Hepatocyte (in vitro differentiated cells): ENCODE data around the gene MSANTD3. TPM values are rescaled to one million over a fixed set of nuclear protein-coding genes. Genes with fewer than 3 reads are reported as not detected.

ENCODE experiments used
- DNase-seq: peaks from one replicate; pipeline ENCODE4 v3.0.0-alpha.2; 2016; ENCODE audit warnings: low spot score
- H2AFZ ChIP-seq: fragments of 200-600 bp; sonication (generic); 2 replicates; pipeline ENCODE4 v1.6.0; 2016; ENCODE audit warnings: antibody characterized with exemption, mild to moderate bottlenecking
- H3K27ac ChIP-seq: fragments of 200-600 bp; sonication (generic); 2 replicates; pipeline ENCODE4 v1.5.1; 2016; ENCODE audit warnings: mild to moderate bottlenecking
- H3K27me3 ChIP-seq: fragments of 200-600 bp; sonication (generic); 2 replicates; pipeline ENCODE4 v1.6.1; 2016
- H3K36me3 ChIP-seq: fragments of 200-600 bp; sonication (generic); replicated peaks from 2 replicates; pipeline ENCODE4 v1.5.1; 2016; ENCODE audit warnings: low read depth; ENCODE audit not compliant: insufficient read depth
- H3K4me1 ChIP-seq: fragments of 200-600 bp; sonication (generic); 2 replicates; pipeline ENCODE4 v1.5.1; 2016; ENCODE audit warnings: mild to moderate bottlenecking, moderate library complexity; ENCODE audit not compliant: insufficient read depth
- H3K4me2 ChIP-seq: fragments of 200-600 bp; sonication (generic); 2 replicates; pipeline ENCODE4 v1.6.0; 2016
- H3K4me3 ChIP-seq: fragments of 200-600 bp; sonication (generic); 2 replicates; pipeline ENCODE4 v1.5.1; 2016; ENCODE audit warnings: mild to moderate bottlenecking
- H3K79me2 ChIP-seq: fragments of 200-600 bp; sonication (generic); 2 replicates; pipeline ENCODE4 v1.6.0; 2017; ENCODE audit warnings: mild to moderate bottlenecking
- H3K9me2 ChIP-seq: fragments of 200-600 bp; sonication (generic); replicated peaks from 2 replicates; pipeline ENCODE4 v1.6.0; 2017; ENCODE audit warnings: mild to moderate bottlenecking; ENCODE audit not compliant: insufficient read depth
- H3K9me3 ChIP-seq: fragments of 200-600 bp; sonication (generic); 2 replicates; pipeline ENCODE4 v1.5.1; 2016; ENCODE audit warnings: low read depth, mild to moderate bottlenecking
- H4K20me1 ChIP-seq: fragments of 200-600 bp; sonication (generic); 2 replicates; pipeline ENCODE4 v1.6.0; 2016; ENCODE audit warnings: mild to moderate bottlenecking; ENCODE audit not compliant: insufficient read depth, poor library complexity, severe bottlenecking
- CTCF ChIP-seq: fragments of 200-600 bp; sonication (generic); IDR thresholded peaks from 2 replicates; pipeline ENCODE4 v1.5.1; 2016; ENCODE audit warnings: antibody characterized with exemption, mild to moderate bottlenecking; ENCODE audit not compliant: poor library complexity
- EZH2 ChIP-seq: fragments of 200-600 bp; sonication (generic); IDR thresholded peaks from 2 replicates; pipeline ENCODE4 v1.6.1; 2016; ENCODE audit warnings: antibody characterized with exemption, mild to moderate bottlenecking, borderline replicate concordance
- EZH2phosphoT487 ChIP-seq: fragments of 200-600 bp; sonication (generic); IDR thresholded peaks from one replicate; pipeline ENCODE4 v1.6.1; 2018; ENCODE audit warnings: antibody characterized with exemption, mild to moderate bottlenecking, low read depth, moderate library complexity; ENCODE audit not compliant: unreplicated experiment, severe bottlenecking
- WGBS: methylation state at CpG from one replicate; pipeline ENCODE4 v1.1.6; 2016; ENCODE audit warnings: low lambda C conversion rate; ENCODE audit errors: missing lambda C conversion rate; 5-methylcytosine and 5-hydroxymethylcytosine counted together
- polyA plus RNA-seq: library from polyadenylated mRNA; unstranded; fragments of >200 nt; fragmentation: Nextera tagmentation; extraction: Ambion mirVana; gene quantifications from 2 replicates; pipeline ENCODE4 v1.2.1, GENCODE V29; 2016
- total RNA-seq: library from RNA; depleted of rRNA; stranded (reverse); fragments of >200 nt; gene quantifications from 2 replicates; pipeline ENCODE4 v1.2.3, GENCODE V29; 2014

The MSANTD3 gene
- total and polyA plus RNA-seq, 2 experiments from 2014 or later: 33.4 to 42.2 TPM

- Histone ChIP-seq H3K9me3 (no peaks in the 10 kb centered on the region), H3K36me3 (no peaks in the 10 kb centered on the region), H3K79me2 (no peaks in the 10 kb centered on the region), H4K20me1 (no peaks in the 10 kb centered on the region), H2AFZ (no peak overlapping the region), H3K27me3 (no peaks in the 10 kb centered on the region), H3K9me2 (no peaks in the 10 kb centered on the region), H3K4me2 (no peak overlapping the region), H3K4me3 (no peak overlapping the region), H3K4me1 (no peaks in the 10 kb centered on the region), H3K27ac (no peak overlapping the region)
- 89% methylated on average over 2 of the region's 2 CpGs for WGBS
- TF ChIP-seq CTCF (no peak), EZH2phosphoT487 (no peak), EZH2 (no peak)
- no peak for DNase-seq
Measured at GRCh38 chr9:100394816-100395215, 32.1 kb upstream of the MSANTD3 start.

- H3K4me1 ChIP-seq: no peaks in the 10 kb centered on the region
- H3K4me2 ChIP-seq: no peak overlapping the region
- TF ChIP-seq CTCF: no peak
- no peak for TF ChIP-seq EZH2
- TF ChIP-seq EZH2phosphoT487: no peak
- H3K9me3 ChIP-seq: no peaks in the 10 kb centered on the region
- no peaks in the 10 kb centered on the region for H3K79me2 ChIP-seq
- no peak for DNase-seq
- 99% methylated on average over 9 of the region's 9 CpGs for WGBS
- no peak overlapping the region for H3K4me3 ChIP-seq
- no peak overlapping the region for H3K27ac ChIP-seq
- no peaks in the 10 kb centered on the region for H3K36me3 ChIP-seq
- H4K20me1 ChIP-seq: no peaks in the 10 kb centered on the region
- no peak overlapping the region for H2AFZ ChIP-seq
- H3K9me2 ChIP-seq: no peaks in the 10 kb centered on the region
- no peaks in the 10 kb centered on the region for H3K27me3 ChIP-seq
Measured at GRCh38 chr9:100396769-100397168, 30.2 kb upstream of the MSANTD3 start.

GRCh38 chr9:100397529-100398266 is 29.2 kb upstream of the MSANTD3 start:
- 80% methylated on average over 3 of the region's 3 CpGs for WGBS
- TF ChIP-seq EZH2 (no peak), CTCF (no peak), EZH2phosphoT487 (no peak)
- Histone ChIP-seq H3K4me3 (no peak overlapping the region), H3K27ac (no peak overlapping the region), H3K4me1 (no peaks in the 10 kb centered on the region), H3K9me3 (no peaks in the 10 kb centered on the region), H3K9me2 (no peaks in the 10 kb centered on the region), H3K4me2 (no peak overlapping the region), H3K27me3 (no peaks in the 10 kb centered on the region), H4K20me1 (no peaks in the 10 kb centered on the region), H3K79me2 (no peaks in the 10 kb centered on the region), H3K36me3 (no peaks in the 10 kb centered on the region), H2AFZ (no peak overlapping the region)
- DNase-seq: no peak
